Memory B cell (primary cell): ENCODE data around the gene FOXP1.
A peak's percentile ranks its signal among the peaks of the same experiment; 100 is the strongest.

Source experiments
- ATAC-seq: fragments of 150-1000 bp; cut with Tn5 transposase; 2 replicates; pipeline ENCODE4 v1.10.0; 2021; ENCODE audit warnings: low read depth, mild to moderate bottlenecking, moderate library complexity
- DNase-seq, 2 donors: peaks; one replicate each; pipeline ENCODE4 v3.0.0; 2022; ENCODE audit warnings: low spot score in 2 of 2
- H3K27ac Mint-ChIP-seq: one replicate; pipeline ENCODE4 v1.8.0; 2022; ENCODE audit warnings: mild to moderate bottlenecking, moderate library complexity, mixed read lengths
- H3K27me3 Mint-ChIP-seq: one replicate; pipeline ENCODE4 v1.8.0; 2022; ENCODE audit warnings: mixed read lengths
- H3K36me3 Mint-ChIP-seq: one replicate; pipeline ENCODE4 v1.8.0; 2022; ENCODE audit warnings: mild to moderate bottlenecking, mixed read lengths
- H3K4me1 Mint-ChIP-seq: one replicate; pipeline ENCODE4 v1.8.0; 2022; ENCODE audit warnings: mixed read lengths
- H3K4me3 Mint-ChIP-seq: one replicate; pipeline ENCODE4 v1.8.0; 2022; ENCODE audit warnings: mild to moderate bottlenecking, moderate library complexity, mixed read lengths
- H3K9me3 Mint-ChIP-seq: one replicate; pipeline ENCODE4 v1.8.0; 2022; ENCODE audit warnings: mixed read lengths

The FOXP1 gene

DNA sequence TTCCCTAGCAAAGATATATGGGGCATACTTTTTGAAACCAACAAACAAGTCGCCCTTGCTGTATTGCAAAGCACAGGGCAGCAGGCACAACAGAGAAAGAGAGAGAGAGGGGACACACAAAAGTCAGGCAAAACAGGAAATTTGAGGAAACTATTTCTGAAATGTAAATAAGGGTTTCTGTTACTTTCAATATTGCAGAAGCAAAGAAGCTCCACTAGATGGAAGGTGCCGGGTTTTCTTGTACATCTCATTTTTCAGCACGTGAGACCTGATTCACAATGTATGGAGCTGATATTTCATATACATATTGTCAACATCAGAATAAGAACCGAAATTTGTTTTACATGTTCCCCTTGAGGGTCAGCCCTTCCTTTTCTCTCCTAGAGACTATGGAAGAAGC is 127.4 kb downstream of the FOXP1 start:
- Mint-ChIP-seq H3K36me3 (no peaks in the 10 kb centered on the region), H3K4me1 (peaks cover 41% of the 10 kb centered on the region), H3K27ac (peak overlapping the region; percentile 62), H3K27me3 (no peaks in the 10 kb centered on the region), H3K9me3 (no peaks in the 10 kb centered on the region), H3K4me3 (peak overlapping the region; percentile 83)
- ATAC-seq = peak; percentile 73
- no peak for DNase-seq

DNA sequence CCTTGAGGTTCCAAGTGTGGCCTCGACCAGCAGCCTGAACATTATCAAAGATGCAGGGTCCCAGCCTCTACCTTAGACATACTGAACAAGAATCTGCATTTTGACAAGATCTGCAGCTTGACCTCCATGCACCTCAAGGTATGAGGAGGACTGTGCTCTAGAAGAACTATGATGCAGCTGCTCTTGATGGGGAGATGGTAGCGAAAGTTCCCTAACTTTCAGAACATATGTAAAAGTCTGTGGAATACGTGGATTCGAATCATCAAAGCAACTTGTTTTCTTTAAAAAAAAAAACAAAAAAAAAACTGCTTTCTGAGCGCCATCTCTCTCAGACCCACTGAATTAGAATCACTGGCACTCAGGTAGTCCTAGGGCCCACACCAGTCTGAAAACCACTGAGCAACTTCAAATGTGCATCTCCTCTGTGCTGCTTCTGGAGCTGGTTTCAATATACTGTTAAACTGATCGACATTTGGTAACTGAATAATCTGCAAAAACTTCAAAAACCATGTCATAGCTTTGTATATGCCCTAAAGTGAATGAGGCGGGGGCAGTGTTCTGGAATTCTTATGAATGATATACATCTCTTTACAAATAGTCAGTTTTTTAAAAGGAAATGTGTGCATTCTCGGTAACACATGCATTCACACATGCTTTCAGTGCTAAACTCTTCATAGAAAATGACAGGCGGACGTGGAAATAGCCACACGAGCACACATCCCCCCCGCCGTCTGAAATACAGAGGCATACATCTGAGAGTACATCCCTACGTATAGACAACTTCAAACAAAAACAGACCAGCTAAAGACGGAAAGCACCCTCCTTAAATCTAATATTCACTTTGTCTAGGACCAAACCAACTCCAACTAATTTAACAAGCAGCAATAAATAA is 128.8 kb downstream of the FOXP1 start:
- no peaks in the 10 kb centered on the region for H3K9me3 Mint-ChIP-seq
- H3K36me3 Mint-ChIP-seq = no peaks in the 10 kb centered on the region
- peaks cover 49% of the 10 kb centered on the region for H3K4me1 Mint-ChIP-seq
- peak overlapping the region; percentile 45 for H3K4me3 Mint-ChIP-seq
- peak; percentile 23 for ATAC-seq
- H3K27me3 Mint-ChIP-seq = no peaks in the 10 kb centered on the region
- H3K27ac Mint-ChIP-seq = peak overlapping the region; percentile 62
- DNase-seq = no peak

DNA sequence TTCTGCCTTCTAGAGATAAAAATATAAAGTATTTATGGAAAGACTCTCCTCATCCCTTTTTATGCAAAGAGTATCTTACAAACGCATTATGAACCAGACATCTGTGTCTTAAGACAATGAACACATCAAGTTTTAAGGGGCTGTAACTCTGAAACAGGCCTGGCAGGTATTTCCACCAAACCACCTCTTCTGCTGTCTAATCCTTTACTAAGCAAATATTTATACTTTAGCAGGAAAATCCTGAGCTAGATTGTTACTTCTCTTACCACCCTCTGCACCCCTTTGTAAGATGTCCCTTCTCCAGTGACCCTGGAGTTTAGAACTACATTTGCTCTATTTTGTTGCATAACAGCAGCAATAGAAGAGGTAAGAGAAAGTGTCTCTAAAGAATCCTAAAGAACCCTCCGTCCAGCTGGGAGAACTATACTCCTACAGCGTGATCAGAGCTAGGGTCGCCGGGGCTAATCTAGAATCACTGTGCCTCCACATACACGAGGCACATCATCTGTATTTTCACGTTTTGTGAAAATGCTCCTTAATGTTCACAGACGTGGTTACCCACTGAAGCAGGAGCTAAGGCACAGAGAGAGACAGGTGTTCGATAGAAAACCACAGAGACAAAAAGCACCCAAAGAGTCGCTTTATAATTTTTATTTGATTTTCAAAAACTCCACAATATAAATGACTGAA is 129.6 kb downstream of the FOXP1 start:
- H3K27me3 Mint-ChIP-seq = no peaks in the 10 kb centered on the region
- H3K27ac Mint-ChIP-seq = peak overlapping the region; percentile 62
- H3K9me3 Mint-ChIP-seq = no peaks in the 10 kb centered on the region
- no peaks in the 10 kb centered on the region for H3K36me3 Mint-ChIP-seq
- no peak for DNase-seq
- ATAC-seq = peak; percentile 65
- peak overlapping the region; percentile 46 for H3K4me3 Mint-ChIP-seq
- peaks cover 49% of the 10 kb centered on the region for H3K4me1 Mint-ChIP-seq

DNA sequence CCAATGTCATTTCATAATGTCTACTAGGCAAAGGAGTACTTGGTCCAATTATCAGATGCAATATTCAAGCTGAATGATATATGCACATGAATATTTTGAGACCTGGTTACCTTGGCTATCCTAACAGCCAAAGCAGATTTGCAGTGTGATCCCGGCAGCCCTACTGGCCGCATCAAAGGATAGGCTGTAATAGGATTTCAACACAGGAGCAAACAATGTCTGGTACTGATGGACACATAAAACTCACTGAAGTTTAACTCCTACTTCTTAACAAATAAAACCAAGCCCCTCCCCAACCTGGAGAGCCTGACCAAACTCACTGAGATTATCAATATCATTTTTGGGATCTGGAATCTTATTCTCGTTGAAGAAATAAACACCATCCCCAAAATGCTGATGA is 130.2 kb downstream of the FOXP1 start:
- Mint-ChIP-seq H3K4me3 (no peak overlapping the region), H3K27ac (peak overlapping the region; percentile 62), H3K36me3 (no peaks in the 10 kb centered on the region), H3K27me3 (no peaks in the 10 kb centered on the region), H3K4me1 (peaks cover 49% of the 10 kb centered on the region), H3K9me3 (no peaks in the 10 kb centered on the region)
- ATAC-seq = no peak
- no peak for DNase-seq

DNA sequence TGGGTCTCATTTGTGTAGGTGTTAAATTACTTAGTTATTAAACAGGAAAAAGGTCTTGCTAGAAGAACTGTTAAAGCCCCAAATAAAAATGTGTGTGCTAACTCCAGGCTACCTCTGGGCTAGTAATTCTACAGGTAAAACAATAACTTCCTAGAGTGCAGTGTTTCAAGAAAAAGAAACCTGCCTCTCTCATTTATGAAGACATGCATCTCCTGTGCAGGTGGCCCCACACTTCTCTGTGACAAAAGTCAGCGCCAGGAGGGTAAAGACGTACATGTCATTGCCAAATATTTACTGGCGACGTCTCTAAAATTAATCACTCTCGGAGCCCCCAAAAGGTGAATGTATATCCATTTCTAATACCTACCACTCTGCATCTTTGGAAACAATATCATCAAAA is 131.7 kb downstream of the FOXP1 start:
- Mint-ChIP-seq H3K36me3 (no peaks in the 10 kb centered on the region), H3K4me3 (no peak overlapping the region), H3K27me3 (no peaks in the 10 kb centered on the region), H3K27ac (no peak overlapping the region), H3K4me1 (peaks cover 45% of the 10 kb centered on the region), H3K9me3 (no peaks in the 10 kb centered on the region)
- no peak for DNase-seq
- ATAC-seq = no peak

DNA sequence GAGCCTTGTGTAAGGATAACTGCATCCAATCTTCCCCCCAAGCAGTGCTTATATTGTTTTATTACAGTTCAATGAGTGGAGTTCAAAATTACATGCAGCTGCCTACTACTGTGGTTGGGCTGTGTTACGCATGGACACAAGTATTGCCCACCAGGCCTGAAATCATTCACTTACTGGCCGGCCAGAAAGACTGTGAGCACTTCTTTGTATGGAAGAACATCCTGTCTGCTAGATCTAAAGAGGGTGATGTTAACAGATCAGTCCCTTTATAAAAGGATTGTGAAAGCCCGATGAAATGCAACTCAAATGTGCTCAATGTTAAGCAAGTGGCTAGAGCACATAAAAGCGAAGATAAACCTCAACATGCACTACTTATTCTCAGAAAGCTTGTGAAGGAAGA is 132.5 kb downstream of the FOXP1 start:
- H3K27ac Mint-ChIP-seq = peak overlapping the region; percentile 2
- no peaks in the 10 kb centered on the region for H3K9me3 Mint-ChIP-seq
- ATAC-seq (no peak), DNase-seq (no peak)
- H3K36me3 Mint-ChIP-seq = no peaks in the 10 kb centered on the region
- peaks cover 41% of the 10 kb centered on the region for H3K4me1 Mint-ChIP-seq
- no peaks in the 10 kb centered on the region for H3K27me3 Mint-ChIP-seq
- H3K4me3 Mint-ChIP-seq = no peak overlapping the region

DNA sequence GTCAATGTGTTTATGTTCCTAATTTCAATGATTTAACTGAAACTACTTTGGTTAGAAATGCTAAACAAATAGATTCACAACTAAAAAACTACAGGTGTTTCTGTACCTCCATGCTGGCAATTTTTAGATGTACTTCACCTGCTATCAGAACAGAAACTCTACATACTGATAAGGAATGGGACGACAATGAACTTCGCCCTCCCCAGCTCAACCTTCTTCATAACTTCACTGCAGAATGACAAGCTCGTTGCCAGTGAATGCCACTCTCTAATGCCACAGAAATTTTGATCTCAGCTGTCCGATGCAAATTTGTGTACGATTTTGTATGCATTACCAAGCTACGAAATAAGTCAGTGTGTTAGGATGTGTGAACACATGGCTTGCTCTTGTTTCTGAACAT is 133.4 kb downstream of the FOXP1 start:
- Mint-ChIP-seq H3K4me3 (no peak overlapping the region), H3K27ac (no peak overlapping the region), H3K4me1 (peaks cover 37% of the 10 kb centered on the region), H3K27me3 (no peaks in the 10 kb centered on the region), H3K36me3 (no peaks in the 10 kb centered on the region), H3K9me3 (no peaks in the 10 kb centered on the region)
- ATAC-seq (no peak), DNase-seq (no peak)

DNA sequence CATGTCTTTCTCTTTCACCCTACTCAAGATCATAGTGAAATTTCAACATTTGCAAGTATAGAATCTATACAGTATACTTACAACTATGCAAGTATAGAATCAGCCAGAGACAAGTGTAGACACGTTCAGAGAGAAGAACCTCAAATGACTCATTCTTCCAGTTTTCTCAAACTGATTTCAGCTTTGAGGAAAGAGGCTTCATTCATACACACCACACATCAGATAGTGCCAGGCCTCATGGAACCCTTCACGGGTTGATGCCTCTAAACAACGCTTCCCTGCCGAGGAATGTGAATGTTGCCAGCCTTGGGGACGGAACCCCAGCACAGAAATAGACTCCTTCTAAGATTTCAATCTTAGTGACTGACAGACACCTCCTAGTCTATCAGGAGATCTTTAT is 135.7 kb downstream of the FOXP1 start:
- Mint-ChIP-seq H3K4me3 (no peak overlapping the region), H3K4me1 (peaks cover 39% of the 10 kb centered on the region), H3K36me3 (no peaks in the 10 kb centered on the region), H3K27me3 (no peaks in the 10 kb centered on the region), H3K9me3 (no peaks in the 10 kb centered on the region), H3K27ac (no peak overlapping the region)
- DNase-seq (no peak), ATAC-seq (no peak)

DNA sequence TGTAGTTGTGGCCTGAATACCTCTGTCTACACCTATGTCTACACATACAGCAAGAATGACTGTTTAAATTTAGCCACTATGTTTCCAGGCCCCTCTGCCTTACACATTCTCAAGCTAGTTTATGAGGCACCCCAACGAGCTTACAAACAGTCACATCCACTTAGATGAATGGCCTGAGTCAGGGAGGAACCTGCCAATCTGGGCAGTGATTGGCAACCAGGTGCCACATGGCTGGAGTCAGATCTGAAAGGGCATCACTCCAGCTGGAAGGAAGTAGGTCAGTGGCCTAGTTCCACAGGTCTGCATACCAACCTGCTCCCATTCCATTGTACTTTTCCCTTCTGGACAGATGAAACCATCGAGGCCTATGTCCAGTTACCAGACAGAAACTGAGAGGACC is 136.3 kb downstream of the FOXP1 start:
- Mint-ChIP-seq H3K9me3 (no peaks in the 10 kb centered on the region), H3K27ac (no peak overlapping the region), H3K4me1 (peaks cover 40% of the 10 kb centered on the region), H3K4me3 (no peak overlapping the region), H3K36me3 (no peaks in the 10 kb centered on the region), H3K27me3 (no peaks in the 10 kb centered on the region)
- ATAC-seq (no peak), DNase-seq (no peak)

DNA sequence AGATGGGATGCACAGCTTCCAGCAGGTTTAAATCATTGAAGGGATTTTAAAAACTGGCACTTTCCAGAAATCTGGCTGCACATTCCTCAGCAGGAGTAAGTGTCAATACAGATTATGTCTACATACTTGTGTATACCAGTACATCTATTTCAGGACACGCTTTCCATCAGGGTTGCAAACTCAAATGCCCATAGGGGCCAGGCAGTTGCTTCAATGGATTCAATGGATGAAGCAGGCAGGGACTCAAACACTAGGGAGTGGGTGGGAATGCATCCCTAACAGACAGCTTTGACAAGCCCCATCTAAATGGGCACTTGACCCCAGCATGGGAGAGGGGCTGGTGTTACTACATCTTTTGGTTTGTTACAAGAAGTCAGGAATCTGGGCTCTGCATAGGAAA is 136.8 kb downstream of the FOXP1 start:
- H3K27me3 Mint-ChIP-seq = no peaks in the 10 kb centered on the region
- no peak overlapping the region for H3K4me3 Mint-ChIP-seq
- ATAC-seq (no peak), DNase-seq (no peak)
- H3K4me1 Mint-ChIP-seq = peaks cover 45% of the 10 kb centered on the region
- H3K27ac Mint-ChIP-seq = no peak overlapping the region
- no peaks in the 10 kb centered on the region for H3K9me3 Mint-ChIP-seq
- no peaks in the 10 kb centered on the region for H3K36me3 Mint-ChIP-seq

DNA sequence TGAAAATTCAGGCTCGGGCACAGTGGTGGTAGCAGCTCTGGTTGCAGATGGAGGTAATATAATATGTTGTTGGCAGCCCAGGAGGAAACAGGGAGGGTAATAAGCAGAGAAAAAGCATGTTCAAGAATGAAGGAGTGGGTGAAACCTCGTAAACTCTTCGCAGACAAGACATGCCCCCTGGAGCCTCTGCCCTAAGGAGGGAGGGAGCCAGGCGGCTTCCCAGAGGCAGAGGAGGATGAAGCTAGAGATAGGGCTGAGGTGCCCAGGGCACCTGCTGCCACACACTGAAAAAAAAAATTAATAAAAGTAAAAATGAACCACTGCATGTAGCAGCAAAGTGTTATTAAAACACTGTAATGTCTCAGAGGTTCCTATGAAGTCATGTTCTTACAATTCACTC is 137.3 kb downstream of the FOXP1 start:
- H3K36me3 Mint-ChIP-seq = no peaks in the 10 kb centered on the region
- H3K4me1 Mint-ChIP-seq = peaks cover 50% of the 10 kb centered on the region
- ATAC-seq = no peak
- DNase-seq = no peak
- no peak overlapping the region for H3K4me3 Mint-ChIP-seq
- no peak overlapping the region for H3K27ac Mint-ChIP-seq
- H3K27me3 Mint-ChIP-seq = no peaks in the 10 kb centered on the region
- no peaks in the 10 kb centered on the region for H3K9me3 Mint-ChIP-seq

DNA sequence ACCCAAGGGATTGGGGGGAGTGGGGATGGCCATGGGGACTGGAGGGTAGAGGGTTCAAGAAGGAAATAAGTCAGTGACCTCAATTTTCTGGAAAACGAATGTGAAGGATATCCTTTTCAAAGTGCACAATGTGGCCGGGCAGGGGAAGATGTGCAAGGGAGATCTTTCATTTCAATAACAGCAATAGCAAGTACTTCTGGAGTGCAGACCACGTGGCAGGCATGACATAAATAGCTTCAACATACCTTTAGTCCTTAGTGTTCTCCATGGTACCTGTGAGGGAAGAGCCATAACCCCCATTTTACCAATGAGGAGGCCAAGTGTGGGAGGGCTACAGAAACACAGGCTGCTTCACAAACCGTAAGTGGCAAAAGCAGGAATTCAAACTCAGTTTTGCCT is 138.7 kb downstream of the FOXP1 start:
- no peaks in the 10 kb centered on the region for H3K27me3 Mint-ChIP-seq
- H3K4me3 Mint-ChIP-seq = peak overlapping the region; percentile 24
- DNase-seq = no peak
- peak overlapping the region; percentile 96 for H3K27ac Mint-ChIP-seq
- no peak for ATAC-seq
- H3K9me3 Mint-ChIP-seq = no peaks in the 10 kb centered on the region
- peaks cover 46% of the 10 kb centered on the region for H3K4me1 Mint-ChIP-seq
- H3K36me3 Mint-ChIP-seq = no peaks in the 10 kb centered on the region

DNA sequence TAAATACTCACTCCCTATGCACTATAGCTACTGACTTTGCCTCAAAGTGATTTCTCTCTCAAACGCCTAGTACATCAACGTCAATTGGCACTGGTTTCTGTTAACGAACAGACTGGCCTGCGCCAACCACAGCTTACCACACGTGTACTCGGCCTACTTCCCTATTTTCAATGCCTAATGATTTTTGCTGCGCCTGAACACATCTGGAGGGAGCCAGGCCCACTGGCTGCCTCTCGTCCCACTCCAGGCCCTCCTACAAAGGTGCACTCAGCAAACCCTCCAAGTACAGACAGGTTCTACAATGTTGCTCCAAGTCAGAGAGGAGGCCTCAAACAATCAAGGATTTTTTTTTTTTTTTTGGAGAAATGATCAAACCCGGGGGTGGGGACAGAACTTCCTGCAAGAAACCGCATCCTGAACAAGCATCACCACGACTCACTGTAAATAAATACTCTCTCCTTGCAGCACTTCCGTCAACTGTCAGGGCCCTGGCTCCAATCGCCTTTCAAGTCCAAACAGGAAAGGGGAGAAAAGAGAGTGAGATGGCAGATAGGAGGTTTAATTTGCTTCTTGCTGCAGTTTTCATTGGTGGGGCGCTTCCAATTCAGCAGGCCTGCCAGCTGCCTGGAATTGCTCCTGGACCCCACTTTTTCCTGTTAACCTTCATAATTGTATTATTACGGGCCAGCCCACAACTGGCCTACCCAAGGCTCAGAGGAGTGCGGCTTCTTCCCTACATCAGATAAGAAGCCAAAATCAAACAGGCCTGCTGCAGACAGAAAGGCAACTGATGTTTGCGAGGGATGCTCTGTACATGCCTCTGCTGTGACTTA is 139.3 kb downstream of the FOXP1 start:
- Mint-ChIP-seq H3K27me3 (no peaks in the 10 kb centered on the region), H3K4me3 (peak overlapping the region; percentile 78), H3K4me1 (peaks cover 49% of the 10 kb centered on the region), H3K27ac (peak overlapping the region; percentile 96), H3K36me3 (no peaks in the 10 kb centered on the region), H3K9me3 (no peaks in the 10 kb centered on the region)
- peak; percentile 87 for ATAC-seq
- peak; percentile 56 to 72 for DNase-seq

DNA sequence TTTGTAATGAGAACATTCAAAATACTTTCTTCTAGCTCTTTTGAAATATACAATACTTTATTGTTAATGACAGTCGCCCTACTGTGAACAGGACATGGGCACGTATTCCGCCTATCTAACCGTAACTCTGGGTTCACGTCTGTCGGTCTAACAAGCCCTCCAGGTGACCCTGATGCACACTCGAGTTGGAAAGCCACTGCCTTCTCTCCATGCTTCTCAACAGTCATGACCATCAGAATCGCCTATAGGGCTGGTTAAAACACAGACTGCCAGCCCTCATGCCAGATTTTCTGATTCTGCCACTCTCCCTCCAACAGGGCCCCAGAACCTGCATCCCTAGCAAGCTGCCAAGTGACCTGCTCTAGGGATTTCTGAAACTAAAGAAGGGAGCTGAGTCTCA is 140.2 kb downstream of the FOXP1 start:
- Mint-ChIP-seq H3K9me3 (no peaks in the 10 kb centered on the region), H3K36me3 (no peaks in the 10 kb centered on the region), H3K27me3 (no peaks in the 10 kb centered on the region), H3K4me1 (peaks cover 55% of the 10 kb centered on the region), H3K4me3 (peak overlapping the region; percentile 30), H3K27ac (peak overlapping the region; percentile 96)
- DNase-seq (no peak), ATAC-seq (no peak)
